GM18502 (cell line): Measurements from ENCODE around the gene WNT3A.
A peak's percentile ranks its signal among the peaks of the same experiment; 100 is the strongest.

Experiments
- ATAC-seq: cut with Tn5 transposase; IDR thresholded peaks from one replicate; pipeline ENCODE4 v1.9.1; 2021; ENCODE audit warnings: mild to moderate bottlenecking; ENCODE audit not compliant: unreplicated experiment, poor library complexity

Gene WNT3A

DNA sequence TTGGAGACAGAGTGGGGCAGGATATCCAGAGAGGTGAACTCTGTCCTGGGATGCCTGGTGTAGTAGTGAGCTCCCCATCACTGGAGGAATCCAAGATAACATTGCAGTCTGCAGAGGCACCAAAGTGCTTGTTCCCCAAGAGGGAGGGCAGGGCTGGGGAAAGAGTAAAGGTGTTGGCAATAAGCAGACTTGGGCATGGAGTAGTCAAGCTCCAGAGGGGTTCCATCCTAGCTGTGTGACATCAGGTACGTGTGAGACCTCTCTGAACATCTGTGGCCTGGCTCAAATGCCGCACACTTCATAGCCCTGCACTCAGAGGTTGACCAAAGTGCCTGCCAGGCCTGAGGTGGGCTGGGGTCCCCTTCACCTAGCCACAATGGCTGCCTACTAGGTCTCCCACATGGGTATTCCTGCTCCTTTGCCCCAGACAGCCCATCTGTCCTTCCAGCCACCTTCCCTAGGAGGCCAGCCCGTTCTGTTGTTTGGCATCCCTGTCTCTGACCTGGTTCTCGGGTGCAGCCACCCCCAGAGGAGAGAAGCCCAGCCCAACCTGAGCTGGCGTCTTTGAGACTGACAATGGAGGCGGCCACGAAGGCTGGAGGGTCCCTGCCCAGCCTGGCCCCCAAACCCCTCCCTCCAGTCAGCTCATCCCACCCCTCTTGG is 72.9 kb downstream of the WNT3A start:
- no peak for ATAC-seq

- no peak for ATAC-seq
These were observed 74.3 kb downstream of the WNT3A start for GRCh38 chr1:228081144-228081543.

DNA sequence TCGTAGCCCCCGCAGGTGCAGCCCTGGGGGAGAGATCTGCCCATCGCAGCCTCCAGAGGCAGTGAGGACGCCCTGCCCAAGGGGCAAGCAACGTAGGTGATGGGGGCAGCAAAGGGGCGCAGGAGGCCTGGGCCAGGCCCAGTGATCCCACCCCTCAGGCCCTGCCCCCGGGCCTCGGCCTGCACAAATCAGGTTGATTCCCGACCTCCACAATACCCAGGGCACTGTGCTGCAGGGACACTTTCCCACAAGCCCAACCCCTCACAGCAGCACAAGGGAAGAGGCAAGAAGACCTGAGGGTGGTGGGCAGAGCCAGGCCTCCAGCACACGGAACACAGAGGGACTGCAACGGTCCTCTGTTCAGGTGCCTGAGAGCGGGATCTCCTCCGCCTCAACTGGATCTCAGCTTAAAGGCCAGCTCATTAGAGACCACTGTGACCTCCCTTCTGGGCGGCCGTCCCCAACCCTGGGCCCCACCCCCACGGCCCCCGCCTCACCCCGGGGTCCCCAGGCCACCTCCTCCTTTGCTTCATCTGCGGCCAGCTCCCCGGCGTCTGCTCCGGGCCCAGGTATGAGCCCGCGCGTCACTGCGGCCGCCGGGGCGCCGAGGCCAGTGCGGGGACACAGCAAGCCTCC is 74.9 kb downstream of the WNT3A start:
- peak; percentile 17 for ATAC-seq

DNA sequence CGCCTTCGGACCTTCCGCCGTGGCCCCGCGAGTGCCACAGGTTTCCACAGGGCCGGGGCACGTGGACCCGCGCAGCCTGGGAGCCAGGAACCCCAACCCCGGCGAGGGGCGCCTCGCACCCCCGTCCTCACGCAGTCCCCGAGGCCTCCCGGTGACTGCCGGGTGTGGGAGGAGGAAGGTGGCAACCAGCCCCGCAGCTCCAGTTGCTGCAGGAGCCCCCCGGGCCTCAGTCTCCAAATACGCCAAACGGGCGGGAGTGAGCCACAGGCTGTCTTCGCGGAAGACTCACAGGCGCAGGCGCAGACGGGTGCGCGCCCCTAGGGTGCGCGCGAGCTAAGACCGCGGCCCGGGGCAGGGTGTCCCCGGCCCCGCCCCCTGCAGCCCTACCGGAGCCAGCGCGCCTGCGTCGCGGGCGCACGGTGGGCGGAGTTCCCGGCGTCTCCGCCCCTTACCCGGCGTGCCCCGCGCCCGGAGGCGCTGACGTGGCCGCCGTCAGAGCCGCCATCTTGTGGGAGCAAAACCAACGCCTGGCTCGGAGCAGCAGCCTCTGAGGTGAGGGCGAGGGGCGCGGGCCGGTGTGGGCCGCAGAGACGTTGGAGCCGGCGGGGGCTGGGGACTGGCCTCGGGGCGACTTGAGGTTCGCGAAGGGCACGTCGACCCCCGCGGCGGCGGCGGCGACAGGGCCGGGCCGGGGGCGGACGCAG is 75.6 kb downstream of the WNT3A start, which contains the start of gene ARF1:
ARF1 (plus strand) TSS at position 495 of the 704 bp plus-strand sequence. CDS start 14,407 bp downstream, outside the sequence.
- peak; percentile 74 for ATAC-seq

DNA sequence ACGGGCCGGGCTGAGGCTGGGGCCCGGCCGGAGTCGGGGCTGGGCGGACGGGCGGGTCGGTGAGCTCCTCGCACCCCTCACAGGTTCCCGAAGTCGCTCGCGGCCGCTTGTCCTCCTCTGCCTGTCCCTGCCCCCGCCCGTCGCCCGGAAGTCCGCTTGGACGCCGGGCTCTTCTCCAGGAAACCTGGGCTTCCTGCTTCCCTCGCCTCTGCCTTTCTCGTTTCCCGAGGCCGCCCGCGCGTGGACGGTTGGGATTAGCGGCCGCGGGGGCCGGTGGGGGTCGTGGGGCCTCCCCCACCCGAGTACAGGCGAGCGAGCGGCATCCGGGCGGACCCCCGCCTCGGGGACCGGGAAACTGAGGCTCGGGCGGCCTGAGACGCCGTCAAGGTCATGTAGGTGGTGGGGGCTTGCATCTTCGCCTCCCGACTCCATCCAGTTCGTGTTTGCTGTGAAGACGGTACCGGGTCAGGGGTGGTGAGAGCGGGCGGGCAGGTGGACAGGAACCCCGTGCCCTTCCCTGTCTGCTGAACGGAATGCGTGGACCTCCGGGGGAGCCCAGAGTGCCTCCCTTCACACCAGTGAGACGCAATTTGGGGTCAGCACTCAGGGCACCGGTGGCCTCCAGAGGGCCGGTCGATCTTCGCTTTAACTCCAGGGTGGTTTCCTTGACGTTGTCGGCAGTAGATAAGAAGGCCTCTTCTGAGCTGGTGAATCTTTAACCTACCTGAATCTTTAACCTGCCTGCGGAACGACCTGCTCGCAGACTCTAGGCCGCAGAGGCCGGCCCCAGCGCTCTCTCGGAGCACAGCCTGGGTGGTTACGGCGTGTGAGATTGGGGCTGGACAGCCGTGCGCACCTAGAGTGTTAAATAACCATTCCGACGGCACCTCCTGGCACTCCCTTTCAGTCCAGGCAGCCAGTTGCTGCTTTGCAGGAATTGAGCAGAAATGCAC is 76.4 kb downstream of the WNT3A start:
- ATAC-seq = peak; percentile 23

DNA sequence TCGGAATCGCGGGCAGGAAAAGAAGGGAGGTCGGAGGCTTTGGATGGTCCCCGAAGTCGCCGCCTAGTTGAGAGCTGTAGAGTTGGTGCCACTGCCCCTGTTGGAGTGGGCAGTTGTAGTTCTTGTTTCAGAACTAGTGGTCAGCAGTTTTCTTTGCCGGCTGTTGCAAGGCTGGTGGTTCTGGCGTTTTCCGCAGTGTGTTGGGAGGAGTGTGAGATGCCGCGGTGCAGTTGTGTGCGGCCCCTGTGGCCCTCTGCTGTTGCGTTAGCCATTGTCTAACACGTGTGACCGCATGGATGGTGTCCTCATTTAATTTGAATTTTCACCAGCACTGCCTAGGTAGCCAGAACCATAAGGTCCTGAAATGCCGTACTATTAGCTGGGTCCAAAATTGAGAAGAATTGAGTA is 77.1 kb downstream of the WNT3A start:
- no peak for ATAC-seq

- ATAC-seq = no peak
These were observed 77.5 kb downstream of the WNT3A start for GRCh38 chr1:228084325-228084724.

DNA sequence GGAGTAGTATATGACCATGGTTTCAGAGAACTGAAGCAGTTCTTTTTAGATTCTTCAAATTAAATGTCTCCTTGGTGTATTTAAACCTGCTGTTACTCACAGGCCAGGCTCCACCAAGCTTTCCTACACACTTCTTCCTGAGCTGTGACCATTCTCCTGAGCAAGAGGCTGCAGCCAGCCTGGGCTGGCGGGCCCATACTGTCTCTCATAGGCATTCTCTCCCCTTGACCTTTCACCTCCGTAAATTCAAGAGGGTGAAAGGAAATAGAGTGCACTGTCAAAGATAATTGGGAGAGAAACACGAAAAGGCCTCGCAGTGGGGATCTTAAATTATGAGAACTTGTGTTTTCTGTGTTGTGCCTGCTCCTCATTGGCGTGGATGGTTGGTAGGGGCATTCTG is 78.0 kb downstream of the WNT3A start:
- ATAC-seq = no peak

DNA sequence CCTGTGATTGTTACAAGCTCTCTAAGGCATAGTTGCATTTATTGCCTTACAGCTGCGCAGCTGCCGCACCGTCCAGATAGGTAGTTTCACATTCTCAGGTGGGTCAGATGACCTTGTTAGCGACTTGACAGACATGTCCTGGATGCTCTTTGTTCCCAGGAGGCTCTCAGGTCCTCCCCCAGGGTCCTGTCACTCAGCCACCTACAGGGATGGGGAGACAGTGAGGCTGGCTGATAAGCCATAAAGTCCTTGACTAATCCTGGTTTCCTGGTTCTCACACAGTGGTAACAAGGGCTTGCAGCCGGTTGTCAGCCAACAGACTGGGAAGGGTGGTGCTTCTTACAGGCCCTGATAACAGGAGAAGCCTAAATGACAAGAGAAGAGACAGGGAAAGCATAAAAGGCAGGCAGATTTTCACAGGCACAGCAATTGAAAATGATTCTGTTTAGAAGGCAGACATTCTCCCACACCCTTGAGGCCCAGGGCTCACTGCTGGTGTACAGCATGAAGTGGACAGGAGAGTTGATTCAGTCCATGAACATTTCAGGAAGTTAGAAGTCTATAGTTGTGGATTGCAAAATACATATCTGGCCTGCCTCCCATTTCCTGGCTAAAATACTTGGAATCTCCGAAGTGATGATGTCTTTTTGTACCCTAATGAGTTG is 78.6 kb downstream of the WNT3A start:
- no peak for ATAC-seq

- no peak for ATAC-seq
These were observed 81.0 kb downstream of the WNT3A start for GRCh38 chr1:228087771-228088251.

DNA sequence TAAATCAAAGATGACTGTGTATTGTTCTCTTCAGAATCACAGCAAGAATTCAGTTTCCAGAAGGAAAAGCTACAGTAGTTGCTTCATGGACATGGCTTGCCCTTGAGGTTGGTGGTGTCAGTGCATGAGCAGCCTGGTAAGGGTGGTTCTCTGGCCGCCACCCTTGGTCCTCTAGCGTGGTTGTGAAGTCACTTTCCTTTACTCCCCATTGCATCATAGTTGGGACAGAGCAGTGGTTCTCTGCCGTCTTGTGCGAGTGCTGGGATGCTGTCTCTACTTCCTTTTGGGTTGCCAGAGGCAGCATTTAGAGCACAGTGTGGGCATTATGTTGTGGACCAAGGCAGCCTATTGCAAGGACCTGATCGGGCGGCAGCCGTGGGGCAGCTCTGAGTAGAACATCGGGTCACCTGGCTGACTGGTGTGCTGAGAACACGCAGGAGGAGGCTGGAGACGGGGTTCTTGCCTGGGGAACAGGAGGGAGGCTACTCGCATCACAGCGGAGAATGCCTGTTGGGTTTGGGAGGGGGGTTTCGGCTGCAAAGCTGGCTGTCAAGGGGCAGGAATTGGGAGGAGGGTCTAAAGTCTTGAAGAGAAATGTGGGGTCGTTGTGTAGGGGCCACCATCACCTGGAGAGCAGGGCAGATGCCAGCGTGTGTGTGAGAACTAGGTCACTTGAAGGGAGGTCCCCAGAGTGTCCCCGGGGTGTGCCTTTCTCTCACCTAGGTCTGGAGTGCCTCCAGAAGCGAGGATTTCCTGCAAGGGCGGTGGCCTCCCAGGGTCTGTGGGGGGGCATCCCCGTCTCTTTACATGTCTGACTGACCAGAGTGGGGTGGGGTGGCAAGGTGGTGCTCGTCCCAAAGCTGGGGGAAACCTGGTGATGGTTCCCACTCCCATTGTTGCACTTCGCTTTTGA is 82.0 kb downstream of the WNT3A start:
- no peak for ATAC-seq

- peak; percentile 53 for ATAC-seq
These were observed 83.0 kb downstream of the WNT3A start for GRCh38 chr1:228089519-228090380.

GRCh38 chr1:228090613-228091081 is 83.8 kb downstream of the WNT3A start:
- no peak for ATAC-seq

DNA sequence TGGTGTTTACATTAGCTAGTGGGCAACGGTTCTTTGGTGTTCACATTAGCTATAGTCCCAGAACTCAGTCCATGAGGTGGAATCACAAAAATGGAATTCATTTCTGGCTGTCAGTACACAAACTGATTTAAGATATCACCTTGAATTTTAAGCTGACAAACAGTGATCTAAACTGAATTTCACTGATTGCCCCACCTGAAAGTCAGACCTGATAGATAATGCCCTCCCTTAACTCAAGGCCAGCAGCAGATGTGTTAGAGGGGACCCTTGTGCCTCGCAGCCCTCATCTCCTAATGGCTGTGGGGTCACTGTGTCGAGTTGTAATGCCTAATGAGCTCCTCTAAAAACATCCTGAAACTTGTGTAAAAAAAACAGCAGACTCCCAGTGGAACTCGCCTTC is 84.3 kb downstream of the WNT3A start:
- no peak for ATAC-seq

DNA sequence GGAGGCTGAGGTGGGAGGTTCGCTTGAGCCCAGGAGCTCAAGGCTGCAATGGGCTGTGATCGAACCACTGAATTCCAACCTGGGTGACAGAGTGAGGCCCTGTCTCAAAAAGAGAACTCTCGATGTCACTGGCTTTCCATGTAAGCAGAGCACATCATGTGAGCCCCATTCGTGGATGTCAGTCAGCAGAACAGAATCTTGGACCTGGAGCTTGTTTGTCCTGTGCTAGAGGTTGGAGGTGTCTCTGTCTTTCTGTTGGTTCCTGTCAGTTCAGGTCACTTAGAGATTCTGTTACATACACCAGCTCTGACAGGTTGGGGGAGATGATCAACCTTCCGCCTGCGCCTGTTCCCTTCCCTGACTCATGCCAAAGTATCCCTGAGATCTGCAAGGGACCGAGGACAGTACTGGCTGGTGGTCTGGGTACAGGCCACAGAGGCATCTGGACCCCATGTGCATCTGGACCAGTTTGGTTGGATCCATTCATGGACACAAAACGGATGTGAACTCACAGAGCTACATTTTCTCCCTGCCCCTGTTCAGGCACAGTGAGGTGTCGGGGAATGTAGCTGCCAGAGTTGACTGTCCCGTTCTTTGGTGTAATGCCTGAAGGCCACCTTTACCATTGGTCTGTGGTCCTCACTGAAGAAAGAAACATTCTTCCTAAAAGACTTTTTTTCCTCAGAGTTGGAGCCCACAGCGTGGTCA is 85.7 kb downstream of the WNT3A start:
- ATAC-seq = no peak

DNA sequence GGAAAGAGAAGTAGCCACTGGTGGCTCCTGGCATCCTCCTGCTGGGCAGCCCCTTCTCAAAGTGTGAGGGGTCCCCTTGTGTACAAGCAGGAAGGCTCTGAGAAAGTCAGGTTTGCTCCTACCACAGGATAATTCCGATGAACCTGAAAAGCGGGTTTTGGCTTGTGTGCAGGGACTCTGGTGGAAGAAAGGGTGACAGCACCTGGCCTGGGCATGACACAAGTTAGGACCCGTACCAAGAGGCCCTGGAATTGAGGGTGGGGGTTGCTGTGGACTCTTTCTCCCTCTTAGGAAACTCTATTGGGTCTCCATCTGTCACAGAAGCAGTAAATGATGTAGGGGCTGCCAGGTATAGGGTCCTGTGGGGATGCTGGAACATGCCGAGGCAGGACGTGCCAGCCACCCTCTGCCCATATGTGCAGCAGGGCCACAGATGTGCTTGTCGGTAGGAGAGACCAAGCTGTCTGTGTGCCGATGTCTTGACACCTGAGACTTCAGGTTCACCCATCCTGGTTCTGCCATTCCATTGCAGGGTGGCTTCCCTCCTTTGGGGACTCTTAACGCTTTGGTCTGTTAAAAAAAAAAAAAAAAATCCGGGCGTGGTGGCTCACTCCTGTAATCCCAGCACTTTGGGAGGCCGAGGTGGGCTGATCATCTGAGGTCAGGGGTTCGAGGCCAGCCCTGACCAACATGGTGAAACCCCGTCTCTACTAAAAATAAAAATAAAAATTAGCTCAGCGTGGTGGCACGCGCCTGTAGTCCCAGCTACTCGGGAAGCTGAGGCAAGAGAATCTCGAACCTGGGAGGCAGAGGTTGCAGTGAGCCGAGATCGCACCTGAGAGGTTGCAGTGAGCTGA is 86.5 kb downstream of the WNT3A start:
- no peak for ATAC-seq
